IgD-negative memory B cell (primary cell): ENCODE data around the gene C11orf58. TPM values are rescaled to one million over a fixed set of nuclear protein-coding genes. Genes with fewer than 3 reads are reported as not detected.
A peak's percentile ranks its signal among the peaks of the same experiment; 100 is the strongest.

Source experiments
- H3K27ac Mint-ChIP-seq, 3 donors: one replicate each; pipeline ENCODE4 v1.8.0; 2020 to 2022; ENCODE audit warnings: mild to moderate bottlenecking in 3 of 3, mixed read lengths in 3 of 3, moderate library complexity in 1 of 3
- H3K27me3 Mint-ChIP-seq: one replicate; pipeline ENCODE4 v1.8.0; 2021; ENCODE audit warnings: mixed read lengths
- H3K36me3 Mint-ChIP-seq: one replicate; pipeline ENCODE4 v1.8.0; 2020; ENCODE audit warnings: mild to moderate bottlenecking, mixed read lengths
- H3K4me1 Mint-ChIP-seq, 3 donors: one replicate each; pipeline ENCODE4 v1.8.0; 2020 to 2022; ENCODE audit warnings: mixed read lengths in 3 of 3, mild to moderate bottlenecking in 1 of 3
- H3K4me3 Mint-ChIP-seq, 4 donors: one replicate each; pipeline ENCODE4 v1.8.0; 2020 to 2022; ENCODE audit warnings: mild to moderate bottlenecking in 4 of 4, mixed read lengths in 4 of 4, moderate library complexity in 3 of 4
- H3K9me3 Mint-ChIP-seq, 3 donors: one replicate each; pipeline ENCODE4 v1.8.0; 2020 to 2021; ENCODE audit warnings: mixed read lengths in 3 of 3, mild to moderate bottlenecking in 1 of 3
- polyA plus RNA-seq: library from polyadenylated mRNA; unstranded; fragments of 300-500 nt; fragmentation: Illumina TruSeq; gene quantifications from one replicate; pipeline ENCODE4 v1.2.3, GENCODE V29; 2021

The C11orf58 gene
- polyA plus RNA-seq, 1 donor from 2014 or later = 169 TPM

GRCh38 chr11:16787035-16787742 is 48.7 kb downstream of the C11orf58 start:
- Mint-ChIP-seq H3K4me3 (no peak overlapping the region), H3K27me3 (peaks cover 1% of the 10 kb centered on the region), H3K36me3 (peaks cover 2% of the 10 kb centered on the region), H3K9me3 (no peaks in the 10 kb centered on the region), H3K4me1 (peaks cover 0 to 3% (median 0%) of the 10 kb centered on the region in 3 donors), H3K27ac (no peak overlapping the region)

- H3K27me3 Mint-ChIP-seq = peaks cover 1% of the 10 kb centered on the region
- H3K4me3 Mint-ChIP-seq = no peak overlapping the region
- peaks cover 0 to 3% (median 0%) of the 10 kb centered on the region in 3 donors for H3K4me1 Mint-ChIP-seq
- no peaks in the 10 kb centered on the region for H3K9me3 Mint-ChIP-seq
- no peak overlapping the region for H3K27ac Mint-ChIP-seq
- H3K36me3 Mint-ChIP-seq = peaks cover 2% of the 10 kb centered on the region
Measured at GRCh38 chr11:16788141-16789062, 50.0 kb downstream of the C11orf58 start.

- H3K27ac Mint-ChIP-seq = no peak overlapping the region
- H3K4me3 Mint-ChIP-seq = no peak overlapping the region
- H3K9me3 Mint-ChIP-seq = no peaks in the 10 kb centered on the region
- H3K27me3 Mint-ChIP-seq = peaks cover 1% of the 10 kb centered on the region
- H3K4me1 Mint-ChIP-seq = peaks cover 0 to 3% (median 0%) of the 10 kb centered on the region in 3 donors
- peaks cover 2% of the 10 kb centered on the region for H3K36me3 Mint-ChIP-seq
Measured at GRCh38 chr11:16789063-16789420, 50.6 kb downstream of the C11orf58 start.

- H3K27me3 Mint-ChIP-seq = peaks cover 2% of the 10 kb centered on the region
- H3K27ac Mint-ChIP-seq = no peak overlapping the region
- peaks cover 2% of the 10 kb centered on the region for H3K36me3 Mint-ChIP-seq
- no peak overlapping the region for H3K4me3 Mint-ChIP-seq
- no peaks in the 10 kb centered on the region for H3K9me3 Mint-ChIP-seq
- peaks cover 0 to 3% (median 0%) of the 10 kb centered on the region in 3 donors for H3K4me1 Mint-ChIP-seq
Measured at GRCh38 chr11:16789560-16790485, 51.4 kb downstream of the C11orf58 start.

- Mint-ChIP-seq H3K36me3 (peaks cover 4% of the 10 kb centered on the region), H3K9me3 (no peaks in the 10 kb centered on the region), H3K4me1 (peaks cover 0 to under 1% (median 0%) of the 10 kb centered on the region in 3 donors), H3K4me3 (no peak overlapping the region), H3K27me3 (peaks cover 4% of the 10 kb centered on the region), H3K27ac (no peak overlapping the region)
Measured at GRCh38 chr11:16790486-16791190, 52.2 kb downstream of the C11orf58 start.

- Mint-ChIP-seq H3K4me3 (no peak overlapping the region), H3K27me3 (peaks cover 4% of the 10 kb centered on the region), H3K36me3 (peaks cover 2% of the 10 kb centered on the region), H3K4me1 (no peaks in the 10 kb centered on the region), H3K9me3 (no peaks in the 10 kb centered on the region), H3K27ac (no peak overlapping the region)
Measured at GRCh38 chr11:16791191-16791961, 52.9 kb downstream of the C11orf58 start.

- Mint-ChIP-seq H3K4me1 (no peaks in the 10 kb centered on the region), H3K27me3 (peaks cover 4% of the 10 kb centered on the region), H3K9me3 (no peaks in the 10 kb centered on the region), H3K4me3 (no peak overlapping the region), H3K27ac (no peak overlapping the region), H3K36me3 (peaks cover 2% of the 10 kb centered on the region)
Measured at GRCh38 chr11:16792426-16792825, 54.0 kb downstream of the C11orf58 start.

GRCh38 chr11:16793009-16793408 is 54.6 kb downstream of the C11orf58 start:
- H3K36me3 Mint-ChIP-seq = peaks cover 2% of the 10 kb centered on the region
- H3K9me3 Mint-ChIP-seq = no peaks in the 10 kb centered on the region
- peaks cover 4% of the 10 kb centered on the region for H3K27me3 Mint-ChIP-seq
- no peak overlapping the region for H3K27ac Mint-ChIP-seq
- H3K4me1 Mint-ChIP-seq = no peaks in the 10 kb centered on the region
- no peak overlapping the region for H3K4me3 Mint-ChIP-seq

- peaks cover 4% of the 10 kb centered on the region for H3K27me3 Mint-ChIP-seq
- H3K9me3 Mint-ChIP-seq = no peaks in the 10 kb centered on the region
- H3K4me3 Mint-ChIP-seq = no peak overlapping the region
- H3K36me3 Mint-ChIP-seq = peaks cover 2% of the 10 kb centered on the region
- H3K4me1 Mint-ChIP-seq = no peaks in the 10 kb centered on the region
- H3K27ac Mint-ChIP-seq = no peak overlapping the region
Measured at GRCh38 chr11:16793511-16793910, 55.1 kb downstream of the C11orf58 start.

GRCh38 chr11:16794047-16794818 is 55.8 kb downstream of the C11orf58 start:
- no peak overlapping the region for H3K27ac Mint-ChIP-seq
- no peak overlapping the region for H3K4me3 Mint-ChIP-seq
- no peaks in the 10 kb centered on the region for H3K9me3 Mint-ChIP-seq

GRCh38 chr11:16795146-16795545 is 56.7 kb downstream of the C11orf58 start:
- peak overlapping the region in 1 of 3 donors; percentile 53 for H3K27ac Mint-ChIP-seq
- H3K4me1 Mint-ChIP-seq = no peaks in the 10 kb centered on the region
- no peak overlapping the region for H3K4me3 Mint-ChIP-seq
- no peaks in the 10 kb centered on the region for H3K9me3 Mint-ChIP-seq
- H3K36me3 Mint-ChIP-seq = peaks cover 2% of the 10 kb centered on the region
- H3K27me3 Mint-ChIP-seq = peaks cover 3% of the 10 kb centered on the region

More at GRCh38 chr11:16794047-16794818, 55.8 kb downstream of the C11orf58 start:
- H3K4me1 Mint-ChIP-seq = no peaks in the 10 kb centered on the region
- H3K36me3 Mint-ChIP-seq = peaks cover 2% of the 10 kb centered on the region
- peaks cover 3% of the 10 kb centered on the region for H3K27me3 Mint-ChIP-seq

GRCh38 chr11:16796311-16796710 is 57.9 kb downstream of the C11orf58 start:
- Mint-ChIP-seq H3K36me3 (peaks cover 2% of the 10 kb centered on the region), H3K27ac (no peak overlapping the region)

GRCh38 chr11:16797776-16798175 is 59.3 kb downstream of the C11orf58 start:
- Mint-ChIP-seq H3K27ac (no peak overlapping the region), H3K27me3 (peaks cover 3% of the 10 kb centered on the region), H3K4me3 (no peak overlapping the region), H3K4me1 (no peaks in the 10 kb centered on the region), H3K36me3 (peaks cover 2% of the 10 kb centered on the region), H3K9me3 (no peaks in the 10 kb centered on the region)

More at GRCh38 chr11:16796311-16796710, 57.9 kb downstream of the C11orf58 start:
- Mint-ChIP-seq H3K27me3 (peaks cover 3% of the 10 kb centered on the region), H3K4me3 (no peak overlapping the region), H3K4me1 (no peaks in the 10 kb centered on the region), H3K9me3 (no peaks in the 10 kb centered on the region)
